AG09309 (cell line): ENCODE measurements around the gene TMEM260.

ENCODE experiments used
- DNase-seq: peaks from one replicate; pipeline ENCODE4 v3.0.0-alpha.2; 2010; ENCODE audit warnings: low read depth
- H3K4me3 ChIP-seq: 2 replicates; pipeline ENCODE4 v1.5.1; 2011; ENCODE audit warnings: mild to moderate bottlenecking, low read depth, low read length, moderate library complexity; ENCODE audit not compliant: control insufficient read depth
- CTCF ChIP-seq: IDR thresholded peaks from 2 replicates; pipeline ENCODE4 v1.5.1; 2011; ENCODE audit warnings: mild to moderate bottlenecking, low read depth, low read length, inconsistent platforms; ENCODE audit not compliant: insufficient read depth, control insufficient read depth; ENCODE audit errors: missing control alignments

Gene TMEM260

DNA sequence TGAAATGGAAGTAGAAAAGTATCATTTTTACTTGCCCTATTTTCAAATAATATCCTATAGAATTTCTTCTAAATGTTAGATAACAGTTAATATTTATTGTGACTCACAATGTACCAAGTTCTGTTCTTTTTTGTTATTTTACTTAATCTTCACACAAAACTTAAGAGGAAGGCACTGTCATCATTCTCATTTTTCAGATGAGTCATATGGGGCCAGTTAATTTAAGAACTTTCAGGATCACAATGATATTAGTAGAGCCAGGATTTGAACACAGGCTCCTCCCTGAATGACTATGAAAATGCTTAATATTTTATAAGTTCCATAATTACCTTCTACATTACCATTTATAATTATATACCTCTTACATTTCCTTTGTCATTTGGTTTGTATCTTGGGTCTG, 10.4 kb upstream of the TMEM260 start:
- no peak for DNase-seq
- no peak overlapping the region for H3K4me3 ChIP-seq
- TF ChIP-seq CTCF: no peak

DNA sequence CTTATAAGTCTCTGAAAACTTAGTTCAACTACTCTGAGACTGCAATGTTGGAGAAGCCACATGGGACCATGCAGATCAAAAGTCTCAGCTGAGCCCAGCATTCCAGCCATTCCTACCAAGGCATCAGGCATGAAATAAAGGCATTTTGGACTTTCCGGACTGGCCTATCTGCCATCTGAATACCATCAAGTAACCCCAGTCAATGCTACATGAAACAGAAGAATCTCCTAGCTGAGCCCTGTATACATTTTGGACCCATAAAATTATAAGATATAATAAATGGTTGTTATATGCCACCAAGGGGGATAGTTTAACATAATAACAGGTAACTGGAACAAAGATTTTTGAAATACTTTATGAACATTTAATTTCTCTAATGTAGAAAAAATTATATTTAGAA, 9.3 kb upstream of the TMEM260 start:
- no peak for TF ChIP-seq CTCF
- no peak overlapping the region for H3K4me3 ChIP-seq
- DNase-seq: no peak

DNA sequence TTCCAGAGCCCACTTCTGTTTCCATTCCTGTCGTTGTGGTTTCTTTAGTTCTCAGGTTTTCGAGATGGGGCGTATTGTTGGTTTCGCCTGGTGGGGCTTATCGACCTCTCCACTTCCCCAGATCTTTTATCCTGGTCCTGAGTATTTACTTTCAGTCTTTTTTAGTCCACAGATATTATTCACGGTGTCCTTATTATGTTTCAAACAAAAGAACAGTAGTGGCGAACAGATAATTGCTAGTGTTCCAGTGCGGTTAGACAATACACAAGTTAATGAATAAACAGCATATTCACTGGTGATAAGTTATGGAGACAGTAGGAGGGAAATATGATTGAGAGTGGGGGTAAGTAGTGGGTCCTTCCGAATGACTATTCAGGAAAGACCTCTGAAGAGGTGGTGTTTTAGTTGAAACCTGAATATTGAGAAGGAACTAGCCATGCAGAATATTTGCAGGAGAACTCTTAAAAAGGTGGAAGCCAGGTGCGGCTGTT, 668 bp downstream of the TMEM260 start:
- H3K4me3 ChIP-seq: peak overlapping the region; percentile 91
- DNase-seq: no peak
- no peak for TF ChIP-seq CTCF

DNA sequence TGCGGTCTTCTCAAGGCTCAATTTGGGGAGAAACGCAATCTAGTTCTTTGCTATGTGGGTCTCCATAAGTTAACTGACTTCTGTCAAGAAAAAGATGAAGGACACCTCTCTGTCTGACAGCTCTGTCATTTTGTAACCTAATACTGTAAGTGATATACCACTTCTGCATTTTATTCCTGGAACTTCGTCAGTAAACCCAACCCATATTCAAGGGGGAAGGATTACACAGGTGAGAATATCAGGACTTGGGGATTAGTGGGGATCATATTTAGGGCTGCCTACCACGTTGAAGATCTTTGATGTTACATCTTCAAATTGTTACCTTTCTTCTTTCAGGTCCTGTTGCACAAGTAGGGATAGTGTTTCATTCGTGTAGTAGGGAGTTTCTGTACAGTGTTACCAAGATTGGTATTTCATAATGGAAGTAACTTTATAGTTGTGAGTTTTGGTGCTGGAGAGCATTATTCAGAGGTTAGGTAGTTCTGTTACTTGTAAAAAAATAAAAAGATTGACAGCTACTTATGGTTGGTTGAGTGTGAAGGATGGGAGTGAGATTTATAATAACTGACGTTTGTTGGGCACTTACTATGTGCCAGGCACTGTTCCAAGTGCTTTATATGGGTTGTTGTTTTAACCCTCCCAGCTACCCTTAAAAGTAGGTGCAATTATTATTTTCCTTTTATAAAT, 1.6 kb downstream of the TMEM260 start:
- no peak for DNase-seq
- TF ChIP-seq CTCF: no peak
- no peak overlapping the region; the same call in 1 of the 2 replicates for H3K4me3 ChIP-seq

GRCh38 chr14:56585461-56586084, 6.0 kb downstream of the TMEM260 start:
- H3K4me3 ChIP-seq: no peak overlapping the region
- TF ChIP-seq CTCF: no peak
- DNase-seq: no peak

- TF ChIP-seq CTCF: no peak
- no peak for DNase-seq
- no peak overlapping the region for H3K4me3 ChIP-seq
These were observed 8.1 kb downstream of the TMEM260 start for GRCh38 chr14:56587701-56588100.
